GM21529 (cell line): Measurements from ENCODE around the gene PSMA3.
A peak's percentile ranks its signal among the peaks of the same experiment; 100 is the strongest.
"Not testable (repeated sequence)": the region's sequence is repeated elsewhere in the genome, so short reads cannot be mapped to it uniquely, and the experiment has no call there.

ENCODE experiments used
- ATAC-seq: cut with Tn5 transposase; IDR thresholded peaks from one replicate; pipeline ENCODE4 v1.9.1; 2021; ENCODE audit not compliant: unreplicated experiment

Gene PSMA3

DNA sequence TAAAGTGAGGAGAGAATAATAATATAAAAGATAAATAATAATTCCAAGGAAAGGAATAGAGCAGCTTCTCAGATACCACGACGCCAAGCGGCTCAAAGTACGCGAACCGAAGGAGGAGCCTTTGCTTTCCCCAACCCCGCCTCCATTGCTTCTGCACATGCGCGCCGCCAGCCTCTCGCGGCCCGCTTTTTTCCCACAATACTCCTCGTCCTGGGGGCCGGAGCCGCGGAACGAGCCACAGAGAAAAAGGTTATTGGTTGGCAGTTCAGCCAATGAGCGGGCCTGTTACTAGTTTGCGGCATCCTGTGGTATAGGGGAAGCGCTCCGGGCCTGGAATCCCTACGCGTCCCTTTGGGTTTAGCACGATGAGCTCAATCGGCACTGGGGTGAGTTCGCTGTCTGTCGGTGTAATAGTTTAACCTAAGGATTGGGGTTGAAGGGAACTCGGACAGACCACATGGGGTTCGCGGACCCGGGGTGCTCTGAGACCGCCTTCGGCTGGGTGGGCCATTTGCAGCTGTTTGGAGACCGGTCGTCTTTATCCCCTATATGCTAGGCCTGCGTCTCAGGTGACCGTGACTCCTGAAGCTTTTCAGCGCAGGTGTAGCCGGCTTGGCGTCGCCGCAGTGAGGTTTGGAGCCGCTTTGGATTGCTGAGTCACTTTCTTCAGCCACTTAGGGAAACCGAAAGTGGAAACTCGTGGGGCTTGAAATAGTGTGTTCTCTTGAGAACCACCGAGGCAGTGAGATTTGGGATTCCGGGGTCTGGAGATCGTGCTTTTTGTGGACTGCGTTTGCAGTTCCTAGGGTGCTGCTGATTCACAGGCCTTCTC lies at the start of gene PSMA3:
Gene PSMA3, plus strand, starts transcription at position 288 of the 832 bp plus-strand sequence. Its CDS starts 78 bp downstream, at position 366.
- ATAC-seq = peak; percentile 91

GRCh38 chr14:58196198-58196597 lies 48.4 kb upstream of the PSMA3 start:
- ATAC-seq = no peak

DNA sequence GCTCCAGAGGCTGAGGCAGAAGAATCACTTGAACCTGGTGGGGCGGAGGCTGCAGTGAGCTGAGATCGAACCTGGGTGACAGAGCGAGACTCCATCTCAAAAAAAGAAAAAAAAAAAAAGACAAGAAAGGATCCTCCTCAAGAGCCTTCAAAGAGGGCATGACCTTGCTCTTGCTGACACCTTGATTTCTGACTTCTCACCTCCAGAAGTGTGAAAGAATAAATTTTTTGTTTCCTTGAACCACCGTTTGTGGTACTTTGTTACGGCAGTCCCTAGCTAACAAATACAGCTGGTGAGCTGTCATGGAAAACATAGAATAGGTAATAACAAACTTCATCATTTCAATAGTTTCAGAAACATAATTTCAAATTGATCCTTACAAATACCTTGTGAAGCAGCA lies 46.6 kb upstream of the PSMA3 start:
- no peak for ATAC-seq

GRCh38 chr14:58199726-58200479 lies 44.7 kb upstream of the PSMA3 start, which contains the start of gene ACTR10:
ACTR10 (plus strand) TSS chr14:58200149; CDS start chr14:58200218, 69 bp downstream.
- peak; percentile 93 for ATAC-seq

DNA sequence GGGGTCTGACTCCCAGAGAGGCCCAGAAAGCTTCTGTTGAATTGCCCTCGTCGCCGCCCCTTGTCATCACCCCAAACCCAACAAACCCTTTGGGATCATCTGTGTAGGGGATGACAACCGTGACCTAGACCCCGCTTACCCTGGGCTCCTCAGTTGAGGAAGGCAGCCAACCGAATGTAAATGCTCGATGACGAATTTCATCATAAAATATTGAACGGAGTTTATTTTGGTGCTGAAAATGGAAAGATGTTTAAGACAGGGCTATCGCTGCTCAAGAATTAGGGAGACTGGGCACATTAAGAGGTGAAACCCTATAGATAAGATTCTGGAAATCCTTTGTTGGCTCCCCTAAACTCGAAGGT lies 44.2 kb upstream of the PSMA3 start:
- ATAC-seq = peak; percentile 11

GRCh38 chr14:58200846-58201245 lies 43.8 kb upstream of the PSMA3 start:
- ATAC-seq = no peak

- no peak for ATAC-seq
Measured at GRCh38 chr14:58213176-58213575, 31.5 kb upstream of the PSMA3 start.

DNA sequence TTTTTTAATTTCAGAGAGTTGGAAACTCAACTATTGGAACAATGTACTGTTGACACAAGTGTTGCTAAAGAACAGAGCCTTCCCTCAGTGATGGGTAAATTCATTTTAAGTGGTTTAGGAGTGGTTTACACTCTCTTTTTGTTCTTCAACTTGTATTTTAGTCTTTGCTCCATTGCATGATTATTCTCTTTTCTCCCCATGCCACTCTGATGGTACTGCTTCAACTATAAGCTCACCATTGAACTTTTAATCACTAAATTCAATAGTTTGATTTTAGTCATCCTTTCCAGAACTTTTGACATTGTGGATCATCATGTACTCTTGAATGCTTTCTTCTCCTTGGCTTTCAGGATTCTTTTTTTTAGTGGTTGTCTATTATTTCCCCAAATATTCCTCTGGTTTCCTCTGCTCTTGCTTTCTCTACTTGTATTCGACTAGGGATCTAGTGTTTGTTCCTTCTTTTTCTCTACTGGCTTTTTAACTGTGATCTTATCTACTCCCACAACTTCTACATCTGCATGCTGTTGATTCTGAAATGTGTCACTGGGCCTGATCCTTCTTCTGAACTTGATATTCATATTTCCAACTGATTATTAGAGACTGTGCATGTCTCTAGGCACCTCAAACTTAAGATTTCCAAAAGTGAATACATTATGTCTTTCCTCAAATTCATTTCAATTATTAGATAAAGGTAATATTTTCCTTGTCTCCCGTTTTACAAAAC lies 29.3 kb upstream of the PSMA3 start:
- ATAC-seq = no peak

- no peak for ATAC-seq
Measured at GRCh38 chr14:58216544-58216943, 28.1 kb upstream of the PSMA3 start.

DNA sequence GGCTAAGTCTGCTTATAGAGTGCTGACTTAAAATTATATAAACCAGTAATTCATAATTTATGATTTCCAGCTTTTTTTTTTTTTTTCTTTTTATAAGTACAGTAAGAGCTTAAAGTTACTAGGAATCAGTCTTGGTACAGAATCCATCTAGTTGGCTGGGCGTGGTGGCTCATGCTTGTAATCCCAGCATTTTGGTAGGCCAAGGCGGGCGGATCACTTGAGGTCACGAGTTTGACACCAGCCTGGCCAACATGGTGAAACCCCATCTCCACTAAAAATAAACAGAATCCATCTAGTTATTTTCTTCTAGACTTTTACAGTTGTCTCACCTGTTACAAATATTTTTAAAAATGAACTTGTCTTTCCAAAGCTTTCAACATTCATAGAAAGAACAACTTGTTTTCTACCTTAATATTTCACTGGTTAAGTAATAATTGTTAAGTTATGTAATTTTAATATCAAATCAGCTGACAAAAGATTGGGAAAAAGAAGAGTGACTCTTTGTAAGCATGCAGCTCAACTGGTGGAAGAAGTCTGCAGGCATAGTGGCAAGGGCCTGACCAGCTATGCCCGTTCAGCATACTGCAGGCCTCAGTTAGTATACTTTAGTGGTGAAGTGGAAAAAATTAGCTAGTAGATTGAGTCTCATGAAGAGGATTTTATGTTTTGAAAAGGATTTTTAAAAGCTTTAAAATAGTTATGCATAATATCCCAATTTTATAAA lies 17.4 kb upstream of the PSMA3 start:
- no peak for ATAC-seq

DNA sequence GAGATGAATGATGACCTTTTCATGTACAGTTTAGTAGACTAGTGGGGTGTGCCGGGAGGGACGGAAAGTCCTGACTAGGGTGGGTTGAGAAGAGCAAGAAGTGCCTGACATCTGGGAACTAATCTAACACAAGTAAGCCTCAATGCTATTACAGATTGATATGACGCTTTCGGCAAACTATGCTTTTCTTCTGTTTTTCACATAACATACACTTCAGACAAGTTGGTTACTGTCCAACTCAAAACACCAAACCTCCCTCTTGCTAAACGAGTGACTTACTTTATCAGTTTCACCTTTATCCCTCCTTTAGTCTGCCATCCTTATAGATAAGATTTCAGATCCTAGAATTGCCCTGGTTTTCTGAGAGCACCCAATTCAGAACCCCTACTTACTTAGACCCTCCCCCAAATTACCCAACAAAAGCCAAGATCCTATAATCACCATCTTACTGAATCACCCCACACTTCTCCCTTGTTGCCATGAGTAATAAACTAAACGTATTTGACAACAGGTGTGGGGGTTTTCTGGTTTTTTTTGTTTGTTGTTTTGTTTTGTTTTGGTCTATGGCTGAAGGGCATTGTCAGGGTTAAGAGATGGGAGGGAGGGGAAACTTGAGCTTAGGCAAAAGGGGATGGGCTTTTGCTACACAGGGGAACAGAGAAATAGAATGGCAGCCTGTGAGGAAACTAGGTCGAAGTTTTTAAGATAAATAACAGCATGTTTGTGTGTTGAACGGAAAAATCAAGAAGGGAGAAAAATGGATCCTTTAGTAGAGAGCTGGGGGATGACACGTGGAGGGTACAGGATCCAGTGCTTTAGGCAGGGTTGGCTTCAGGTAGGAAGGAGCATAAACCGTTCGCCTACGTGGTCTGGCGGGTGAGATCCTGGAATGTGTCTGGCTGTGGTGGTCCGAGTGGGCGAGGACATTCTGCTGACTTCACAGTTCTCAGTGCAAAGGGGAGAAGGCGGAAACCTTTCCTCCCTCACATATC lies 6.1 kb upstream of the PSMA3 start:
- no peak for ATAC-seq

DNA sequence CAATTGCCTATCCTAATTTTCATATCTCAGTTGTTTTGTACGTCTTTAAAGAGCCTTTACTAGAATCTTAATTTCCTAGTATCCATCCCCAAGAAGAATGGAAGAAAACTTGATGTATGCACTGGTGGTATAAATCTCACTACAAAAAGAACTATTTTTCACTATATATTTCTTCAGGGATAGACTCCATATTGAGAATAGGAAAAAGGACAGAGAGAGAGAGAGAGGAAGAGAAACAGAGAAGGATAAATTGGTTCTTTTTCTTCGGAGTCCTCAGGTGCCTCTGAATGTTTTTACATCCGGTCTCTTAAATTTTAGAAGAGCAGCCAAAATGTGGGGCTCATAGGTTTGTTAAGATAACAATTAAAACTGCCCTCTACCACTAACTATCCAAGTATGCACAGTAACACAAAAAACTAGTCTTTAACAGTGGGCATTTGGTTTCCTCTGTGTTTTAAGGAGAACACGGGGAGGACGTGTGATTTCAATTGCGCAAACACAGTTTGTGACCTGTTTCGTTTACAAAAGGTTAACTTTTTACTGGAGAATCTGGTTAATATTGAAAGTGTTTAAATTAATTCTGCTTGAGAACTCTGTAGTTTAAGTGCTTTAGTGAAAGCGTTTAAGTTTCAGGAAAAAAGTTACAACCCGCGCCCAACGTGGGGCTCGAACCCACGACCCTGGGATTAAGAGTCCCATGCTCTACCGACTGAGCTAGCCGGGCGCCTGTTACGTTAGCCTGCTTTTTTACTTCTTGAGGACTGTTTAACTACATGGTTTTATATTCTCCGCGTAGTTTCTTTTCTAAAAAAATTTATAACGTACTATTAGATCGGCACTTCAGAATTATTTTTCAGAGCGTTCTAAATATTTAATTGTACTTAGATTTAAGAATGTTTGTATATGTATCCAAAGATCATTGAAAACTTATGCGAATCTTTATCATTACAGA lies 5.1 kb upstream of the PSMA3 start:
- peak; percentile 23 for ATAC-seq

DNA sequence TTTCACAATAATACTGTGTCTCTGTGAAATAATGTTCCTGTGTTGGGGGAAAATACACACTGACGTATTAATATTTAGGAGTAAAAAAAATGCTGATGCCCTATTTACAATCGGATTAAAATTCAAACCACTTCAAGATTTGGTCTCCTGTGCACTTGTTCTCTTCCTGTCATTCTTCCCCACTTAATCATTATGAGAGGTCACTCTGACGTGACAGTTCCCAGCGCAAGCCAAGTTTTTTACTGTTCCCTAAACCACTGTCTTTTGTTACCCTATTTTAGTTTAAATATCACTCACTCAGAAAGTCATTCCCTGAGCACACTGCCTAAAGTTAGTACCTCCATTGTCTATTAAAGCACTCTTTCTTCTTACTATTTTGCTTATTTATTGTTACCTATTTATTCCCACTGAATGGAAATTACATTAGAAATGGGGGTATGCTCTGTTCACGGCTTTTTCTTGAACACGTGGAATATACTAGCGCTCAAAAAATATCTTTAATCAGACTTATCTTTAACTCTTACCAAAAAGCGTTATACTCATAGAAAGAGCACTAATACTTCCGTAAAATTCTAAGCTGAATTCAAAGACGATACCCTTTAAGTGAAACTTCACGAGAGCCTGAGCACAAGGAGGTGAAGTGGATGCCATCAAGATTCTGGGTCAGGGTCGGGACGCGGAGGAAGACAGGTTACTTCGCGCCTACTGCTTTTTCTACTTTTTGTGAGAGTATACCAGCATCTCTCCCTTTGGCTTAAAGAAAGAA lies 670 bp upstream of the PSMA3 start:
- peak; percentile 33 for ATAC-seq

DNA sequence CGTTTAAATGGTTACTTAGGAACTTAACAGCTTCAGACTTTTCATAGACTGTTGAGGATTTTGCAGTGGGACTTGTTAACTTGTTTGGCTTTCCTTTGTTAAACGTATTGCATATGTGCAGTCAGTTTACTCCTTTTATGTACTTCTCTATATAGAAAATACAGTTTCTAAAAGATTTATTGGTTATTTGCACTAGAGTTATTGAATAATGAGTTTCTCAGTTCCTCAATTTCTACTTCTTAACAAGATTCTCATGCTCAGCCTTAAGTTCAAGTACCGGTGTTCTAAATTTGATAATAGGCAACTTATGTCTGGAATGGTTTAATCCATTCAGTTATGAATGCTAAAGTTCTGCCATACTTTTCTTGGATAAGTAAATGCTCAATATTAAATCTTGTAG lies 919 bp downstream of the PSMA3 start:
- ATAC-seq = no peak

- ATAC-seq = no peak
Measured at GRCh38 chr14:58249611-58250010, 5.0 kb downstream of the PSMA3 start.

DNA sequence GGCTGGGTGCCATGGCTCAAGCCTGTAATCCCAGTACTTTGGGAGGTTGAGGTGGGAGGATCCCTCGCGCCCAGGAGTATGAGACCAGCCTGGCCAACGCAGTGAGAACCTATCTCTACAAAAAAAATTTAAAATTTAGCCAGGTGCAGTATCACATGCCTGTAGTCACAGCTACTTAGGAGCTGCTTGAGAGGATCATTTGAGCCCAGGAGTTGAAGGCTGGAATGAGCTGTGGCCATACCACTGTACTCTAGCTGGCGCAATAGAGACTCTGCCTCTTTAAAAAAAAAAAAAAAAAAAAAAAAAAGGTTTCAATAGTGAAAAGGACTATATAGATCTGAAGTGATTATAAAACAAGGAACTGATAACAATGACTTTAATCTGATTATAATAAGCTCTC lies 13.5 kb downstream of the PSMA3 start:
- no peak for ATAC-seq

GRCh38 chr14:58262005-58262404 lies 17.4 kb downstream of the PSMA3 start:
- ATAC-seq = not testable (repeated sequence)

GRCh38 chr14:58265401-58265800 lies 20.8 kb downstream of the PSMA3 start:
- ATAC-seq = no peak
